Activated naive CD4-positive, alpha-beta T cell treated with anti-CD3 and anti-CD28 coated beads, Interleukin-2, amount 50 U/mL, for 24 hours (primary cell): ENCODE data around the gene OR5B21.

Experiments used
- H3K27ac Mint-ChIP-seq: one replicate; pipeline ENCODE4 v1.8.0; 2021; ENCODE audit warnings: mild to moderate bottlenecking, mixed read lengths
- H3K27me3 Mint-ChIP-seq: one replicate; pipeline ENCODE4 v1.8.0; 2021; ENCODE audit warnings: mixed read lengths
- H3K36me3 Mint-ChIP-seq: one replicate; pipeline ENCODE4 v1.8.0; 2021; ENCODE audit warnings: mixed read lengths
- H3K4me1 Mint-ChIP-seq: one replicate; pipeline ENCODE4 v1.8.0; 2021; ENCODE audit warnings: mixed read lengths
- H3K4me3 Mint-ChIP-seq: one replicate; pipeline ENCODE4 v1.8.0; 2021; ENCODE audit warnings: mild to moderate bottlenecking, mixed read lengths
- H3K9me3 Mint-ChIP-seq: one replicate; pipeline ENCODE4 v1.8.0; 2021; ENCODE audit warnings: mixed read lengths

Gene OR5B21

DNA sequence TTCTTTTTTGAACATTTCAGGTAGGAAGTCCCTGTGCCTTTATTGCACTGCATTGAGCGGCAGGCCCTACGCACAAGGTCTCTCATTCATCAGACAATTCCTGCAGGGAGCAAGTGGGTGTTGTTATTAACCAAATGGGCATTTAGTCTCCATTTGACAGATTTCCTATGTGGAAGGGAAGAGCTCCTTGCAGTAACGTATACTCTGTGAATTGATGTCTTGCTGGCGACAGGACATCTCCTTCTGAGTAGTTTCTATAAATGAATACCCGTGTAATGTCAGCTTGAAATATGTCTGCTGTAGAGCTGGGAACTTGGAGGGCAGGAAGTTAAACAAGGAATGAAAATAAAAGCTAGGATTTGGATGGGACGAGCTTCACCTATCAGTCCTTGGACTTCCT is 3.7 kb downstream of the OR5B21 start:
- Mint-ChIP-seq H3K9me3 (no peaks in the 10 kb centered on the region), H3K4me1 (peaks cover 3% of the 10 kb centered on the region), H3K27ac (no peak overlapping the region), H3K36me3 (peaks cover 13% of the 10 kb centered on the region), H3K4me3 (no peak overlapping the region), H3K27me3 (no peaks in the 10 kb centered on the region)

- H3K4me1 Mint-ChIP-seq = peaks cover 11% of the 10 kb centered on the region
Measured at GRCh38 chr11:58503361-58503856, 4.5 kb downstream of the OR5B21 start.

GRCh38 chr11:58502004-58502403 is 5.9 kb downstream of the OR5B21 start:
- H3K4me3 Mint-ChIP-seq = no peak overlapping the region
- H3K9me3 Mint-ChIP-seq = no peaks in the 10 kb centered on the region
- H3K4me1 Mint-ChIP-seq = peaks cover 23% of the 10 kb centered on the region
- peaks cover 4% of the 10 kb centered on the region for H3K36me3 Mint-ChIP-seq
- no peak overlapping the region for H3K27ac Mint-ChIP-seq
- H3K27me3 Mint-ChIP-seq = no peaks in the 10 kb centered on the region

More at GRCh38 chr11:58503361-58503856, 4.5 kb downstream of the OR5B21 start:
- Mint-ChIP-seq H3K27ac (no peak overlapping the region), H3K9me3 (no peaks in the 10 kb centered on the region), H3K27me3 (no peaks in the 10 kb centered on the region), H3K4me3 (no peak overlapping the region), H3K36me3 (peaks cover 10% of the 10 kb centered on the region)

DNA sequence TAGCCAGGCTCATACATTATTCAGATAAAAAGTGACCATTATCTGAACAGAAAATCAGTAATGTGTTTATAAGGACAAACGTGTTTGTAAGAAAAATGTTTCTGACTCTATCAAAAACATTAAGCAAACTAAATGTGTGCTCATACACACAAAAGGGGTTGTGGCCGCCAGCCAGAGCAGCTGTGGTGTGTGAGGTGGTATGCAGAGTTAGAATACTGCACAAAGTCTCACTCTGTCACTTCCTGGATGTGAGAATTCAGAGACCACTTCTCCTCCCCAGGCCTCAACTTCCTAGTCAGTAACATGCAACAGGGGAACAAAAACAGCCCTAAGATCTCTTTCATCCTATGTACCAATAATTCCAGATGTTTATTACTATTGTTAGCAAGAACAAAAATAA is 9.4 kb downstream of the OR5B21 start:
- Mint-ChIP-seq H3K4me3 (no peak overlapping the region), H3K36me3 (peaks cover 2% of the 10 kb centered on the region), H3K9me3 (no peaks in the 10 kb centered on the region), H3K4me1 (peaks cover 29% of the 10 kb centered on the region), H3K27ac (peak overlapping the region; percentile 48), H3K27me3 (no peaks in the 10 kb centered on the region)

DNA sequence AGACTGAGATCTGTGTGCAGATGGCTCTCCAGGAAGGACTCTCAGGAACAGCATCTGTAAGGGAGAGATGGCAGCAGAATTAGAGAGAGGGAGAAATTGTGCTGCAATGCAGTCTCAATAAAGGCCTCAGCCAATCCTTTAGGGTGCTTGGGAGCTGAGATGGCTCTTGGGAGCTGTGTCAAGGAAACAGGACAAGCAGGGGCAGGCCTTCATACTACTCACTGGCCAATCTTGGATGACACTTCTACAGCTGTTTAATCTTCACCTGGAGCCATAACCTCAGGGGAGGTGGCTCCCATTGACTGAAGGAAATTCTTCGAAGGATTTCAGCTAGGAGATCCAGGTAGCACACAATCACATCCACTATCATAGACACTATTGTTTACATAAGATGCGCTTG is 10.0 kb downstream of the OR5B21 start:
- peak overlapping the region; percentile 36 for H3K27ac Mint-ChIP-seq

DNA sequence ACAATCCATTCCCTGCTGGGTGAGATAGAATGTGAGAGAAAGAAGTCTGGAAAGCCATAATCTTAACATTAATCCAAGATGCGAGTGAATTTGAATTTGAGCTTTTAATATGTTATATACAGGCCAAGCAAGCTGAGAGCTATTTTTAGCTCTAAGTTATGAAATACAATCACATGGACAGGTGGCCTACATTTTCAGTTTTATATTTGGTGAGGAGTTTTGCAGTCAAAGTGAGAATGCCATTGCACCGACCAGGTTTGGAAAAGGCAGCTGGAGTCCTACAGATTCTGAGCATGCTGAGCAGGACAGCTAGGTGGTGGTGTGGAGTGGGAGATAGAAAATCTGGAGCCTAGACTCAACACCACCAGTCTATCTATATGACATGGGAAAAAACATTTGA is 12.0 kb downstream of the OR5B21 start:
- Mint-ChIP-seq H3K27me3 (no peaks in the 10 kb centered on the region), H3K27ac (no peak overlapping the region), H3K36me3 (no peaks in the 10 kb centered on the region), H3K4me3 (no peak overlapping the region), H3K9me3 (no peaks in the 10 kb centered on the region), H3K4me1 (peaks cover 29% of the 10 kb centered on the region)

More for the DNA sequence above, 10.0 kb downstream of the OR5B21 start:
- Mint-ChIP-seq H3K4me3 (no peak overlapping the region), H3K27me3 (no peaks in the 10 kb centered on the region), H3K4me1 (peaks cover 29% of the 10 kb centered on the region), H3K36me3 (no peaks in the 10 kb centered on the region), H3K9me3 (no peaks in the 10 kb centered on the region)

- Mint-ChIP-seq H3K4me1 (peaks cover 25% of the 10 kb centered on the region), H3K4me3 (no peak overlapping the region), H3K36me3 (no peaks in the 10 kb centered on the region), H3K27ac (no peak overlapping the region), H3K9me3 (no peaks in the 10 kb centered on the region), H3K27me3 (no peaks in the 10 kb centered on the region)
Measured at GRCh38 chr11:58494101-58494500, 13.8 kb downstream of the OR5B21 start.

GRCh38 chr11:58493676-58494075 is 14.2 kb downstream of the OR5B21 start:
- Mint-ChIP-seq H3K9me3 (no peaks in the 10 kb centered on the region), H3K4me1 (peaks cover 21% of the 10 kb centered on the region), H3K27ac (no peak overlapping the region), H3K36me3 (no peaks in the 10 kb centered on the region), H3K27me3 (no peaks in the 10 kb centered on the region), H3K4me3 (no peak overlapping the region)

DNA sequence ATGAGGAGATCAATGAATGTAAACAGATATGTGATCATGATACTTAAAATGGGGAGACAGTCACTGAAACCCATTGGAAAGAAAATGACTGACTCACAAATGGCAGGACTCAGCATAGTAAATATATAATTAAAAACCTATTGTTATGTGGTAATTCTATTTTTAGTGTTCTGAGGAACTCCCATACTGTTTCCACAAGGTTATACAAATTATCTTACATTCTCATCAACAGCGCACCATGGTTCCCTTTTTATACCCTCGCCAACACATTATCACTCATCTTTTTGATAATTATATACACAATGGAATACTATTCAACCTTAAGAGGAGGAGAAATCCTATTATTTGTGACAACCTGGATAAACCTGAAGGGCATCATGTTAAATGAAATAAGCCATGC is 17.1 kb downstream of the OR5B21 start:
- Mint-ChIP-seq H3K27me3 (no peaks in the 10 kb centered on the region), H3K4me3 (no peak overlapping the region), H3K27ac (no peak overlapping the region), H3K4me1 (peaks cover 6% of the 10 kb centered on the region), H3K9me3 (no peaks in the 10 kb centered on the region), H3K36me3 (no peaks in the 10 kb centered on the region)

- H3K27me3 Mint-ChIP-seq = peaks cover 5% of the 10 kb centered on the region
- no peaks in the 10 kb centered on the region for H3K9me3 Mint-ChIP-seq
- no peaks in the 10 kb centered on the region for H3K4me1 Mint-ChIP-seq
- H3K4me3 Mint-ChIP-seq = no peak overlapping the region
- H3K27ac Mint-ChIP-seq = no peak overlapping the region
- no peaks in the 10 kb centered on the region for H3K36me3 Mint-ChIP-seq
Measured at GRCh38 chr11:58487170-58487569, 20.7 kb downstream of the OR5B21 start.

DNA sequence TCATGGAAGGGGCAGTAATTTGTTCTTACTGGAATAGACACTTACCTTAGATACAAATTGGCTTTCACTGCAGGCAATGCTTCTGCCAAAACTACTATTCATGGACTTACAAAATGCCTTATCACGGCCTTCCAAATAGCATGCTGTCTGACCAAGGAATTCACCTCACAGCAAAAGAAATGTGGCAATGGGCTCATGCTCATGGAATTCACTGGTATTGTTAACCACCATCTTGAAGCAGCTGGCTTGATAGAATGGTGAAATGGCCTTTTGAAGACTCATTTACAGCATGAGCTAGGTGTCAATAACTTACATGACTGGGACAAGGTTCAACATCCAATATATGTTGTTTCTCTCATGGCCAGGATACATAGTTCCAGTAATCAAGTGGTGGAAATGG is 21.9 kb downstream of the OR5B21 start:
- H3K27me3 Mint-ChIP-seq = peaks cover 5% of the 10 kb centered on the region
- no peak overlapping the region for H3K4me3 Mint-ChIP-seq
- H3K9me3 Mint-ChIP-seq = no peaks in the 10 kb centered on the region
- H3K27ac Mint-ChIP-seq = no peak overlapping the region
- H3K36me3 Mint-ChIP-seq = no peaks in the 10 kb centered on the region
- no peaks in the 10 kb centered on the region for H3K4me1 Mint-ChIP-seq

DNA sequence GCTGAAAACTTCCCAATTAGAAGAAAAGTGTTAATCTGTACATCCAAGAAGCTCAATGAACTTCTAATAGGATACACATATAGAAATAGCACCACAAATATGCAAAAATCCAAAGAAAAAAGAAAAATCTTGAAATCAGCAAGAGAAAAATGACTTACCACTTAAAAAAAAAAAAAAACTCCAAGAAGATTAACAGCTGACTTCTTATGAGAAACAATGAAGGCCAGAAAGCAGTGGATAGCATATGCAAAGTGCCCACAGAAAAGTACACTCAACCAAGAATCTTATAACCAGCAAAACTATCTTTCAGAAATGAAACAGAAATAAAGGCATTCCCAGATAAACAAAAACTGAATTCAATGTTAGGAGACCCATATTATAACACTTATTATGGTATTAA is 36.0 kb downstream of the OR5B21 start:
- H3K27ac Mint-ChIP-seq = no peak overlapping the region
- H3K9me3 Mint-ChIP-seq = peaks cover 37% of the 10 kb centered on the region
- H3K4me3 Mint-ChIP-seq = no peak overlapping the region
- H3K27me3 Mint-ChIP-seq = peaks cover 12% of the 10 kb centered on the region
- peaks cover 17% of the 10 kb centered on the region for H3K36me3 Mint-ChIP-seq
- H3K4me1 Mint-ChIP-seq = no peaks in the 10 kb centered on the region

DNA sequence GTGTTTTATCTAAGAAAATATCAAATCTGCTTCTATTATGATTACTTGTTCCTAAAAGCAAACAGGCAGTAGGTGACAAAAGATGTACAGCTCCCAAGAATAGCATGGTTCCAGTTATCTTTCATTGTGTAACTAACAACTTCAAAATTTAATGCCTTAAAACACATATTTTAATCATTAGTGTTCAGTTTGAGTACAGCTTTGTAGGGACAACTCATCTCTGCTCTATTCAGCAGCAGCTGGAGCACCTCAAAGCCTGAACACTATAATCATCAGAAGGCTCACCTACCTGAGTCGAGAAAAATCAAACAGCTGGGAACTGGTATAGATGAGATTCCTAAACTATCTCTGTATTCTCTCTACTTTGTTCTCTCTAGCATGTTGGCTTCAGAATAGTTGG is 41.6 kb downstream of the OR5B21 start:
- Mint-ChIP-seq H3K4me3 (no peak overlapping the region), H3K4me1 (no peaks in the 10 kb centered on the region), H3K9me3 (peaks cover 4% of the 10 kb centered on the region), H3K27ac (no peak overlapping the region), H3K36me3 (peaks cover 3% of the 10 kb centered on the region), H3K27me3 (peaks cover 5% of the 10 kb centered on the region)

DNA sequence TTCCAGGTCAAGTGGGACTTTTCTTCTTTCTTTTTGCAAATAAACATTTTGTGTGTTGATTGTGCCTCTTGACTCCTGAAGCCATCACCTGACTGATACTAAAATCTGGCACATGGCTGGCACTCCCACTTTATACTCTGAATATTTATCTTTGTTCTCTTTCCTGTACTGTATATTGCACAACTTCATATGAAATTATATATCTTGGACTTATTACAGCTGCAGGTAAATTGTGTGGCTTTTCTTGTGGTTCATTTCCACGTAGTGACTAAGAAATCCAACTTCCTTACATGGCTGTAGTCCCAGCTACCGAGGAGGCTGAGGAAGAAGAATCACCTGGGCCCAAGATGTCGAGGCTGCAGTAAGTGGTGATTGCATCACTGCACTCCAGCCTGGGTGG is 42.2 kb downstream of the OR5B21 start:
- H3K4me3 Mint-ChIP-seq = no peak overlapping the region
- no peak overlapping the region for H3K27ac Mint-ChIP-seq
- H3K4me1 Mint-ChIP-seq = no peaks in the 10 kb centered on the region
- H3K36me3 Mint-ChIP-seq = peaks cover 3% of the 10 kb centered on the region
- H3K27me3 Mint-ChIP-seq = peaks cover 5% of the 10 kb centered on the region
- peaks cover 4% of the 10 kb centered on the region for H3K9me3 Mint-ChIP-seq
